ENCODE measurements around the gene DTNBP1.

DNA sequence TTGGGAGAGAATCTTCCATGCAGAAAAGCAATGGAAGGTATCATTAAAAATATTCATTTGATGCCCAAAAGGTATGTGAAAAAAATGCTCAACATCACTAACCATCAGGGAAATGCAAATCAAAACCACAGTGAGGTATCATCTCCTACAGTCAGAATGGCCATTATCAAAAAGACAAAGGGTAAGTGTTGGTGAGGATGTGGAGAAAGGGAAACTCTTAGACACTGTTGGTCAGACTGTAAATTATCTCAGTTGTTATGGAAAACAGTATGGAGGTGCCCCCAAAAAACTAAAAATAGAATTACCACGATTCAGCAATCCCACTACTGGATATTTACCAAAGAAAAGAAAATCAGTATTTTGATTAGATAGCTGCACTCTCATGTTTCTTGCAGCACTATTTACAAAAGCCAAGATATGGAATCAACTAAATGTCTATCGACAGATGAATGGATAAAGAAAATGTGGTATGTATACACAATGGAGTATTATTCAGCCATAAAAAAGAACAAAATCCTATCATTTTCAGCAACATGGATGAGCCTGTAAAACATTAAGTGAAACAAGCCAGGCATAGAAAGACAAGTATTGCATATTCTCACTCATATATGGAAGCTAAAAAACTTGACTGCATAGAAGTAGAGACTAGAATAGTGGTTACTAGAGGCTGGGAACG lies 84.0 kb downstream of the DTNBP1 start:
- TF ChIP-seq, protein P1, sequence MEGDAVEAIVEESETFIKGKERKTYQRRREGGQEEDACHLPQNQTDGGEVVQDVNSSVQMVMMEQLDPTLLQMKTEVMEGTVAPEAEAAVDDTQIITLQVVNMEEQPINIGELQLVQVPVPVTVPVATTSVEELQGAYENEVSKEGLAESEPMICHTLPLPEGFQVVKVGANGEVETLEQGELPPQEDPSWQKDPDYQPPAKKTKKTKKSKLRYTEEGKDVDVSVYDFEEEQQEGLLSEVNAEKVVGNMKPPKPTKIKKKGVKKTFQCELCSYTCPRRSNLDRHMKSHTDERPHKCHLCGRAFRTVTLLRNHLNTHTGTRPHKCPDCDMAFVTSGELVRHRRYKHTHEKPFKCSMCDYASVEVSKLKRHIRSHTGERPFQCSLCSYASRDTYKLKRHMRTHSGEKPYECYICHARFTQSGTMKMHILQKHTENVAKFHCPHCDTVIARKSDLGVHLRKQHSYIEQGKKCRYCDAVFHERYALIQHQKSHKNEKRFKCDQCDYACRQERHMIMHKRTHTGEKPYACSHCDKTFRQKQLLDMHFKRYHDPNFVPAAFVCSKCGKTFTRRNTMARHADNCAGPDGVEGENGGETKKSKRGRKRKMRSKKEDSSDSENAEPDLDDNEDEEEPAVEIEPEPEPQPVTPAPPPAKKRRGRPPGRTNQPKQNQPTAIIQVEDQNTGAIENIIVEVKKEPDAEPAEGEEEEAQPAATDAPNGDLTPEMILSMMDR (IDR thresholded peaks at IDR 0.05) = no peak
- TF ChIP-seq POLR2A (IDR thresholded peaks at IDR 0.05) = no peak

Data from adrenal gland (tissue), 5 donors.